HG02571 (cell line): ENCODE results near the gene BPIFB4.
"Not testable (repeated sequence)": the region's sequence is repeated elsewhere in the genome, so short reads cannot be mapped to it uniquely, and the experiment has no call there.

Experiments
- ATAC-seq: cut with Tn5 transposase; IDR thresholded peaks from one replicate; pipeline ENCODE4 v1.9.1; 2021; ENCODE audit warnings: mild to moderate bottlenecking, moderate library complexity; ENCODE audit not compliant: unreplicated experiment

BPIFB4 gene

GRCh38 chr20:33115501-33115900 lies 36.1 kb downstream of the BPIFB4 start:
- ATAC-seq: not testable (repeated sequence)

DNA sequence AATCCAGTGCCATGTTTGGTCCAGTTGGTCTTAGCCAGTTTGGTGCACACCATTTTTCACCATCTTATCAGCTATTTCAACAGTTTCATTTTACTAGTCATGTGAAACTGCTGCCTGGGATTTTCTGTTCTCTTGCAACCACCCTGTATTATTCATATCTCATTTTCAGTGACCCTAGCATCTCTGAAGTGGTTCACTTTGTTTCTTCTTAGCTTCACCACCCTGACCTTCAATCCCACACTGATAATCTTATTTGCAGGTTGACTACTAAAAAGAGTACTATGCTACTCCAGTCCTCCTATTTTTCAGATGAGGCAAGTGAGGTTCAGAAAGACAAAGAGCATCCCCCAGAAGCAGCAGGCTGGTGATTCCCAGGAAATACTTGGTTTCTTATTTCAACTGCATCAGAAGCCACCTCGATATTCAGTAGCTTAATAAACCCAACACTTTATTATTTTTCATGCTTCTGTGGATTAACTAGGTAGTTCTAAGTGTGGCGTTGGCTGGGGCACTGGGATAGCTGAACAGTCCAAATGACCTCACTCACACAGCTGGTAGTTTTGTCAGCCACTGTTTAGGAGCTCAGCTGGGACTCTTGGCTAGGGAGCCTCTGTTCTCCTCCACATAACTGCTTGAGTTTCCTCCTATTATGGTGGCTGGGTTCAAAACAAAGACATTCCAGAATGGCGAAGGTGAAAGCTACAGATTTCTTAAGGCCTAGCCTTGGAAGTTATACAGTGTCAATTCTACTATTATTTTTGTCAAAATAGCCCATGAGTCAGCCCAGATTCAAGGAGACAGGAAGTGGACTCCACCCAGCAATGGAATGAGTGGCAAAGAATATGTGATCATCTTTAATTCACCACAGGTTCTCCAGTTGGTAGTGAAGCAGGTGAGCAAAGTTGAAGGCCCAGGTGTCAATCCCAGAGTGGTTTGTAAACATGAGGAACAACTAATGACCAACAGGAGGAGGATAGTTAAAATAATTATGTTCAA lies 40.6 kb downstream of the BPIFB4 start:
- no peak for ATAC-seq

GRCh38 chr20:33120934-33121333 lies 41.5 kb downstream of the BPIFB4 start:
- no peak for ATAC-seq

DNA sequence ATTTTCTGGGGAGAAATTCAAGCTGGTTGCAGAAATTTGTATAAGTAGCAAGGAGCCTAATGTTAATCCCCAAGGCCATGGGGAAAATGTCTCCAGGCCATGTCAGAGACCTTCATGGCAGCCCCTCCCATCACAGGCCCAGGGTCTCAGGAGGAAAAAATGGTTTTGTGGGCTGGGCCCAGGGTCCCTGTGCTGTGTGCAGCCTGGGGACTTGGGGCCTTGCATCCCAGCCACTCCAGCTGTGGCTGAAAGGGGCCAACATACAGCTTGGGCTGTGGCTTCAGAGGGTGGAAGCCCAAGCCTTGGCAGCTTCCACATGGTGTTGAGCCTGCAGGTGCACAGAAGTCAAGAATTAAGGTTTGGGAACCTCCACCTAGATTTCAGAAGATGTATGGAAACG lies 42.9 kb downstream of the BPIFB4 start:
- ATAC-seq: not testable (repeated sequence)

DNA sequence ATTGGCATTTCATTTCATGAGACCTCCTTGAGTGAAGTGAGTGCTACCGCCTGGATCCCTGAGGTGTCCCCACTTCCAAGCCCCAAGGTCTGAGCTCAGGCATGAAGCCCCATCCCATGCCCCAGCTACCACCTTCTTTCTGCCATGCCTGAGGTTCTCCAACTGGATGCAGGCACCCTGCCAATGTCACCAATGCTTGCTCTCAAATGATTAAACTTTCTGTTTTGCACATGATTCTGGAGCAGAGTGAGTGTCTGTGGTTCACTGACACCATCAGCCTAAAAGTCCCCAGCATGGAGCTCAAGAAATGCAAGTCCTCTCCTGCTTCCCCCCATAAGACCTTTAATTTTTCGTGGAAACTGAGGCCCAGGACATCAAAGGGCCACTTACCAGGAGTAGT lies 44.8 kb downstream of the BPIFB4 start:
- ATAC-seq: no peak

GRCh38 chr20:33124994-33125393 lies 45.6 kb downstream of the BPIFB4 start:
- ATAC-seq: no peak

GRCh38 chr20:33125983-33126382 lies 46.5 kb downstream of the BPIFB4 start:
- no peak for ATAC-seq

DNA sequence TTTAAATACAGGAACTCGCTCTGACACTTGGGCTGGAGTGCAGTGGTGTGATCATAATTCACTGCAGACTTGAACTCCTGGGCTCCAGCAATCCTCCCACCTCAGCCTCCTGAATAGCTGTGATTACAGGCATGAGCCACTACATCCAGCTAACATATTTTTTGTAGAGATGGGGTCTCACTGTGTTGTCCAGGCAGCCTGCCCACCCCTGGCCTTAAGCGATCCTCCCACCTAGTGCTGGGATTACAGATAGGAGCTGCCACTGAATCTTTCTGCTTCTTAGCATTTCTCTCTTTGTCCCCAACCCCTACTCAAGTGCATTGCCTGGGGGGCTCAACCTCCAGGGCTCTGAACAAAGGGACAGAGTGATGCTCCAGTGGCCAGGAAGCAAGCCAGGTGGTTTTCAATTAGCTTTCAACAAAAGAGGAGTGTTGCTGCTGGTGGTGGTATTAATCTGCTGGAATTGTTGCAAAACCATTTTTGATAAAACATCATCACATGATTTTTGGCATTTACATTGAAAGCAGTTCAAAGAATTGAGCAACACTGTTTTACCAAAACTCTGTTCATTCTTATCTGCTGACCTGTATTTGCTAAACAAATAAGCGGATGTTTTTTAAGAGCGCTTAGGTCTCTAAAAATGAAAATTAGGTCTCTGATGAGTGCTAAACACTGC lies 48.1 kb downstream of the BPIFB4 start:
- no peak for ATAC-seq

- no peak for ATAC-seq
Measured at GRCh38 chr20:33130568-33131061, 51.2 kb downstream of the BPIFB4 start.

DNA sequence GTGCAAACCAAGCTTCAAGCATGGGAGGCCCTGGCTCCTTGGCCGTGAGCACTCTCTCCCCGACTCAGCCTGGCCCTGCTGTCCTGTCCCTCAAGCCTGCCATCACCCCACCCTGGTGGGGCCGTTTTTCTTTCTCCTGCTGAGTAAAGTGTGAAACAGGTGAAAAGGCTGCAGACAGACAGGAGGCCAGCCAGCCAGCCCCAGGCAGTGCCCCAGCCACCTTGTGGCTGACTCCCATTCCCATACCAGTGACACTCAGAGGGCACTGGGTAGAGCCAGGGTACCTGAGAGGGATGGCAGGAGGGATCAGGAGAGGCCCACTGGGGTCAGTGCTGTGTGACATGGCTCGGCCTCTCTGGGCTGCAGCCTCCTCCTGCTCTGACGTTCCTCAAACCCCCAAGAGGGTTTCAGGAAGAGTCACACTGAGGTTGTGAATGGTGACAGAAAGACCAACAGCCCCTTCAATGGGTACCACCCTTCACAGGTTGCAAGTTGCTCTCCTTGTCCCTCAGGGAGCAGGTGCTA lies 52.6 kb downstream of the BPIFB4 start:
- ATAC-seq: no peak

DNA sequence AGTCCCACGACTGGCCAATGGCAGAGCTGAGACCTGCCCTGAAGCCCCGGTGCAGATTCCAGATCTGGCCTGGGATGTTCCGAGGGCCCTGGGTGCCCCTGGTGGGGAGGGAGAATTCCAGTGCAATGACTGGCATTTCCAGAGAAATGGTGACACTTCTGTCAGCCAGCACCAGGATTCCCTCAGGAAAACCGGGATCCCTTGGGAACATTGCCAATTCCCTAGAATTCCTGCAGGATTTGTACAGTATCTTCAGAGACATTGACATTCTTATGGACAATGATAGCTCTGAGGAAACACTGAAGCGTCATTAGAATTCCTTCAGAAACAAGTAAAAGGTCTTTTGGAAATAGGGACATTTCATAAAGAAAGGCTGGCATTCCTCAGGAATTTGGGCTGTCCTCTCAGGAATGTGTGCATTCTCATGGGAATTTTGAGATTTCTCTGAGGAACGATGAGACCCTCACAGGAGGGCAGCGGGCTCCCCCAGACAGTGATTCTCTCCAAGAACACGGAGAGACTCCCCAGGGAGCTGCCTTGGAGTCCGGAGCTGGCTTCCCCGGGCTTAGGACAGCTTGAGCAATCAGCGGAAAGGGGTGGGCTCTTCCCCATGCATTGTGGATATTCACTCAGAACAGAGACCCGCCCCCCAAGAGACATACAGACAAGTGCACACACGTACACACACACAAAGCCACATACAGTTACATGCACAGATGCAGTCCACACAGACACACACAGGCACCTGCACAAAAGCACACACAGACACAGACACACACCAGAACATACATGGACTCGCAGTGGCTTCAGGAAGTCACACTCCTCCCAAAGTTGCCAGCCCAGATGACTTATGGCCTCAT lies 53.3 kb downstream of the BPIFB4 start:
- ATAC-seq: no peak

DNA sequence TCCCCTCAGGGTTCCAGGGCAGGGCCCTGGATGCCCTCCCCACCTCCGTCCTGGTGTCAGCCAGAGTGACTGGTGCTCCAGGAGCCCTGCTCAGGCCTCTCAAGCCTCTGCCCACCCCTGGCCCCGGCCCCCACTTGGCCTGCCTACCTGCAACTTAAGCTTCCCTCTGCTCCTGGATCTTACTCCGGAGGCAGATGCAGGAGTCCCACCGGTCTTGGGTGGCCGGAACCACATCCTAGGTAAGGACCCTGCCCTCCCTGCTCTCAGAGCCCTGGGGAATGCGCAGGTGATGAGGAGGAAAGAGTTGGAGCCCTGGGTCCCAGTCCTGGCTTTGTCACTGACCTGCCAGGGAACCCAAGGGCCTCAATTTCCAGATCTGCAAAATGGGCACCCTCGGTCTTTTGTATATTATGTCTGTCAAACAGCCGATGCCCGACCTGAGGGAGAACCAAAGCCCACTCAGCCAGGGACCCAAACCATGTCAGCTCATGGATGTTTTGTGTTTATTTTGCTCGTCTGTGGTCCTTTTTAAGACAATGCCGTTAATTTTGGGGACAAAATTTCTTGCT lies 54.0 kb downstream of the BPIFB4 start:
- ATAC-seq: no peak

DNA sequence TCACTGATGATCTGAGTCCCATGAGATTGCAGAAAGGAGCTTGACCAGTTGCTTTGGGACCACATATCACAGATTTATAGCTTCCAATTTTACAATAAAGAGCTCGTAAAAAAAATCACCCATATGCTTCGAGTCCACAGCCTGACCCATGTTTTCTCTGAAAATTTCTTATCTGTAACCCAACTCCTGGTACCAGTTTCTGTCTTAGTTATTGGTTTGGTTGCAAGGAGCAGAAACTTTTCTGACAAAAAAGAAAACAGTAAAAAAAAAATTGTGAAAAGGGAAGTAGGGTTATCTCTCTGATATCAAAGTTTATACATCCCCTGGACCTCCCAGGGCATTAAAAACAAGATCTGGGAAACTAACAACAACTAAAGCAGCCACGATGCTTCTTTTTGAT lies 57.8 kb downstream of the BPIFB4 start:
- ATAC-seq: no peak

DNA sequence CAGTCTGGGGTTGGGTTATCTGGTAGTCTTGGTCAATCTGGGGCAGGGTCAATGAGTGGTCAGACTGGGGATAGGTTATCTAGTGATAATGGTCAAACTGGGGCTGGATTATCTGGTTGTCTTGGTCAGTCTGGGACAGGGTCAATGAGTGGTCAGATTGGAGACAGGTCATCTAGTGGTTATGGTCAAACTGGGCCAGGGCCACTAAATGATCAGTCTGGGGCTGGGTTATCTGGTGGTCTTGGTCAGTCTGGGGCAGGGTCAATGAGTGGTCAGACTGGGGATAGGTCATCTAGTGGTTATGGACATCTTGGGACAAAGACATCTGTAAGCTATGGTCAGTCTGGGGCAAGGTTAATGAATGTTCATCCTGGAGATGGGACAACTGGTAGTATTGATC lies 60.0 kb downstream of the BPIFB4 start:
- no peak for ATAC-seq

DNA sequence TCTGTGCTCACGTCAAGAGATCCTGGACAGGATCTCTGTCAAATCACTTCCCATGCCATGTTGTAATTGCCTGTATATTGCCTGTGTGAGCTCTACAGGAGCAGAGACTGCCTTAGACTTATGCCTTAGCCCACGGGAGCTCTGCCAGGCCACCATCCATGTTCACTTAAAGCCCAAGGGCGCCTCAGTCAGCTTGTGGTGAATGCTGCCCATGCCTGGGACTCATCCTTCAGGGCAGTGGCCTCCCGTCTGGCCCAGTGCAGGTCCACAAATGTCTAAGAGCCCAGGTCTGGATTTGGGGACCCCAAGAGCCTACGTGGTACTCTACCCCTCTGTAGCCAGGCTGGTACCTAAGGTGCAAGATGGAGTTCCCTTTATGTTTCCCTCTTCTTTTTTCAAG lies 66.1 kb downstream of the BPIFB4 start:
- no peak for ATAC-seq

DNA sequence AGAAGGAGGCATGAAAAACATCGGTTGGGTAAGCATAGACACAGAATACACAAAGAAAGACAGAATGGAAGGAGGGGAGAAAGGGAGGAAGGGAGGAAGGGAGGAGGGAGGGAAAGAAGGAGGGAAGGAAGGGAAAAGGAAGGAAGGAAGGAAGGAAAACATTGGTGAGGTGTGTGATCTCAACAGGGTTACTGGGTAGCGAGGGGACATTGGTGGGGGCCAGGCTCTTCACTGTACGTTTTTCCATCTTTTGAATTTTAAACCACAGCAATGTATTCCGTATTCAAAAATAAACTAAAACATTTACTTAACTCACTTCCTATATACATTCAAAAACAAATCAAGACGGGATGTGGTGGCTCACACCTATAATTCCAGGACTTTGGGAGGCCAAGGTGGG lies 67.9 kb downstream of the BPIFB4 start:
- no peak for ATAC-seq

DNA sequence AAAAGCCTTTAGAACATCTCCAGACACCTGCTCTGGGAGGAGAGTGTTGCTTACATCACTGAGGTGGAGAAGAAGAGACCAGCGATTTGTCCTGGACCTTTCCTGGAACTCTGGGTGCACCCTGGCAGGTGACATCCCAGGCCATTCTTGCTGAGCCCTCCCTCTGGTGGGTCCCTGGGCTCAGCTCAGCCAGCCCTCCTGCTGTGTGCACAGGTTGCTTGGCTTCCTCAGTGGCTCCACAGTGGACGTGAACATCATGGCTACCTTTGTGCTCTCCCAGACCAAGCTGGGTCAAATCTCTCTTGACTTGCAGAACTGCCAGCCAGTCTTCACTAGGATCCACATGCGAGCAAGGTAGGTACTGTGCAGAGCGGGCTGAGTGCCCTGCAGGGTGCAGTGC lies 68.6 kb downstream of the BPIFB4 start:
- ATAC-seq: no peak

DNA sequence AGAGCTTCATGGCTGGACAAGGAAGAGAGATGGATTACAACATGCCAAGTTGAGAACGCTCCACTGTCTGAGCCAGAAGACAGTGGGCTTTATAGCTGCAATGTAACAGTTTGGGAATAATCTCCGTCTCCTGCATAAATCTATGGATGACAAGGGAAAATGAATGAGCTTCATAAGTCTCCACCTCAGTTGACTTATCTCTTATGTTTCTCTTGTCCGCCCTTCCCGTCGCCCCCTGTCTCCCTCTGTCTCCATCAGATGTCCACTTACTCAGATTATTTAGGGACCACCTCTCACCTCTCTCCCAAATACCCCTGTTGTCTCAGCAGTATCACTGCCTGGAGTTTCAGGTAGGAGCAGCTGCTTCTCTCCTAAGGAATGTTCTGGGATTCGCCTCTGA lies 74.8 kb downstream of the BPIFB4 start:
- ATAC-seq: no peak

DNA sequence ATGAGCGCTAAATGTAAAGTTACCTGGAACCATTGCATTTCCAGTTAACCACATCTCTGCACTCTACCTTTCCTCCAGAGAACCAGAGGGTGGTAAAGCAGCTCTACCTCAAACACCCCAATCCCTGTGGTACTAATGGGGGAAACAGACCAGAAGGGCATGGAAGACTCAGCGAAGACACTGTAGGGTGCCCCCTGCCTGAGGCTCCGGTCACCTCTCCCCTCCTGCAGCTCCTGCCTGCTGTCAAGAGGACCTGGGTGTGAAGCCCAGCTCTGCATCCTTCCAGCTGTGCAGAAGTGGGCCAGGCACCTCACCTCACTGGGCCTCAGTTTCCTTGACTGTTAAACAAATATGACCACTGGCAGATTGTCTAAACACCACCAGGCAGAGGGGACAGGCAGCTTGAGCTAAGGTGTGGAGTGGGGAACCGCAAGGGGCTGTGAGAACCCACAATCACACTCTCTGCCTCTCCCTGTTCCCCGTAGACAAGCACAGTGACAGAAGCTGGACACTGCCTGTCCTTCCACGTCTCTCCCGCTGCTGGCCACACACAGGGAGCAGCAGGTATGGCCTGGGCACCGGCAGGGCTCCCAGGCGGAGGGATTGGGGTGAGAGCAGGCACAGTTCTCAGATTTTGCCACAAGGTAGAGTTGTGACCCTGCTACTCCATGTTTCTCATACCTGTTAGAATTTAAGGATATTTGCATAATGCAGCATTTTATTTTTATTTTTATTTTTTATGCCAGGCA lies 79.4 kb downstream of the BPIFB4 start:
- no peak for ATAC-seq

- no peak for ATAC-seq
Measured at GRCh38 chr20:33159713-33160112, 80.3 kb downstream of the BPIFB4 start.
